ENCODE data around the gene HES2.
"Not testable (repeated sequence)": the region's sequence is repeated elsewhere in the genome, so short reads cannot be mapped to it uniquely, and the experiment has no call there.

HES2 gene

GRCh38 chr1:6437012-6437700 is 17.4 kb upstream of the HES2 start:
- not testable (repeated sequence) for DNase-seq (ENCODE audit: low read depth in 3 of 3)

DNA sequence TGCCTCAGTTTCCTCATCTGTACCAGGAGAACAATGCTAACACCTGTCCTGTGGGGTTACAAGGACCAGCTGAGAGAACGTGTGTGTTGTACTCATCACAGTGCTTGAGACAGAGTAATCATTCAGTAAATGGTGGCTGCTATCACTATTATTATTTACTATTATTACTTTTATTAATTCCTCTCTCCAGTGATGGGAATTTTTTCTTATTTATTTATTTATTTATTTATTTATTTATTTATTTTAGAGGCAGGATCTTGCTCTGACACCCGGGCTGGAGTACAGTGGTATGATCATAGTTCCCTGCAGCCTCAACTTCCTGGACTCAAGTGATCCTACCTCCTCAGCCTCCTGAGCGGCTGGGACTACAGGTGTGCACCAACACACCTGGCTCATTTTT is 16.6 kb upstream of the HES2 start:
- DNase-seq (ENCODE audit: low read depth in 3 of 3), result not testable (repeated sequence)

- no peak for DNase-seq (ENCODE audit: low read depth in 3 of 3)
Measured at GRCh38 chr1:6435547-6435946, 15.8 kb upstream of the HES2 start.

GRCh38 chr1:6435129-6435528 is 15.4 kb upstream of the HES2 start:
- no peak for DNase-seq (ENCODE audit: low read depth in 3 of 3)

- no peak for DNase-seq (ENCODE audit: low read depth in 3 of 3)
Measured at GRCh38 chr1:6434186-6434585, 14.5 kb upstream of the HES2 start.

- DNase-seq (ENCODE audit: low read depth in 3 of 3), result not testable (repeated sequence)
Measured at GRCh38 chr1:6431645-6432579, 12.2 kb upstream of the HES2 start.

GRCh38 chr1:6429660-6430411 is 10.1 kb upstream of the HES2 start:
- not testable (repeated sequence) for DNase-seq (ENCODE audit: low read depth in 3 of 3)

- DNase-seq (ENCODE audit: low read depth in 3 of 3), result not testable (repeated sequence)
Measured at GRCh38 chr1:6428453-6428852, 8.7 kb upstream of the HES2 start.

DNA sequence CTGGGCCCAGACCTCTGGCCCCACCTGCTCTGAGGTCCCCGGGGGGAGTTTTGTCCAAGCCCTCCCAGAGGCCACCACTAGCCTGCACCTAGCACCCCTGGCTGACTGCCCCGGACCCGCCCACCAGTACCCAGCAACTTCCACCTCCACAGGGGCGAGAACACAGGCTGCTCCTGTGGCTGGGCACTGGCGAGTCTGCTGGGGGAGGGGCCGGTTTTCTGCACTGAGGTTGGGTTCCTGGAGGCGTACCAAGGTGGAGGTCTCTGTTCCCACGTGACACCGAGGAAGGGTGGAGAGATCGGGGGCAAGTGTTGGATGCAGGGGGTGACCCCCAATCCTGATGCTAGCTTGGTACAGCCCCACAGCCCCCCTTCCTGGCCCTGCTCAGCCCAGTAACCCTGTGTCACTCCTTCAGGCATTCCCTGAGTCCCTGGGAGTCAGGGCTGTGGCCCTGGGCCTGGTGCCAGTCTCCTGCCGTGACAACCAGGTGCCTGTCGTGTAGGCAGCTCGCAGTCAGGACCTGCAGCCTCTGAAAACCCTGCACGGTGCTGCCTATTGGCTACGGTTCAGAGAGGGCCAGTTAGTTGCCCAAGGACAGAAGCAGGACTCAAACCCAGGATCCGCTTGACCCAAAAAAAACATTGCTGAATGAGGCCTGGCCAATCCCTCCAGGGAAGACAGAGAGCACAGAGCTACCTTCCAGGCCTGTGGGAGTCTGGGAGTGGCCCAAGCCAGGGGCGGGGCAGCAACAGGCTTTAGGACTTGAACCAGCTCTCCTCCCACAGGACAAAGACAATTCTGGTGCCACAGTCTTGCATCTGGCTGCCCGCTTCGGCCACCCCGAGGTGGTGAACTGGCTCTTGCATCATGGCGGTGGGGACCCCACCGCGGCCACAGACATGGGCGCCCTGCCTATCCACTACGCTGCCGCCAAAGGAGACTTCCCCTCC is 8.0 kb upstream of the HES2 start:
- no peak for DNase-seq (ENCODE audit: low read depth in 3 of 3)

DNA sequence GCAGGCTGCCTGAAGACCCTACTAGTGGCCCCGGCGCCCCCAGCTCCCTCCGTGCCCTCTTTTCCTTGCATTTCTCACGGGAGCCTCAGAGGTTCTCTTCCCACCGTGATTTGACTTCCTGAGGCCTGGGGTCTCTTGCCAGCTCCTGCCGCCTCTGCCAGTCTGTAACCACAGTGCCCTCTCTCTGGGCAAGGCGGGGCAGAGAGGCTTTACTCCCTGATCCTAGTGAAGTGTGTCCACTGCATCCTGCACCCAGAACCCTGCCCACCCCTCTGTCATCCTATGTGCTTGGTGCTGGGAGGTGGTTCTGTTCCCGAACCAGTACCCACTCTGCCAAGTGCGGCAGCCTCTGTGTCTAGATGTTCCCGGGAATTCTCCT is 7.2 kb upstream of the HES2 start:
- no peak for DNase-seq (ENCODE audit: low read depth in 3 of 3)

DNA sequence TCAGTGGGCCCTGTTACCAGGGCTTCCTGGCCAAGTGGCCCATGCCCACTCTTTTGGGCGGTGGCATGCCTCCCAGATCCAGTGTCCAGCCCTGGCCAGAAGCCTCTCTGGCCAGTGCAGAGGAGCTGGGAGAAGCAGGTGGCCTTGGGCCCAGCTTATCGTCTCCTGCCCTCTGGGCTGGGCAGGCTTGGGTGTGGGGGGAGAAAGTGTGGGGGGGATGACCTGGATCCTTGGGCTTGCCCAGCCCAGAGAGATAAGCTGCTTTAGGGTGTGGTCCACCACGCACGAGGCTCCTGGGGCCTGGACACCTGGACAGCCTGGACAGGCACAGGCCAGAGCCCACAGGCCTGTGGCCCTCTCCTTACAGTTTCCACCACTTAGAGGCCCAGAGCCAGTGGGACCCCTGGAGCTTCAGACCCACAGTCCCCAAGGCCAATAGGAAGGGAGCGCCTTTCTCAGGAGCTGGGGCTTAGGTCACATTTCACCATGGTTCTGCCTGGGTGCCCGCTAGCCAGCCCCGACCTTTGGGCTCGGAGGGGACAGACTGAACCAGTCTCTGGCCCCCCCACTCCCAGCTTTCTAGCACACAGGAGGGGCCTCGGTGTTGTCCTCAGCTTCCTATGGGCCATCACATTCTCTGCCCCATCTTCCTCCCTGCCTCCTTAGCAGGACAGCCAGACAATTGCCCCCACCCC is 6.7 kb upstream of the HES2 start:
- no peak for DNase-seq (ENCODE audit: low read depth in 3 of 3)

- no peak for DNase-seq (ENCODE audit: low read depth in 3 of 3)
Measured at GRCh38 chr1:6425658-6426057, 5.9 kb upstream of the HES2 start.

- DNase-seq (ENCODE audit: low read depth in 3 of 3), result no peak
Measured at GRCh38 chr1:6424619-6425593, 5.2 kb upstream of the HES2 start, which contains the start of gene ESPN. Gene ESPN (plus strand): TSS chr1:6424776. CDS start chr1:6424956, 180 bp downstream.

GRCh38 chr1:6424000-6424565 is 4.4 kb upstream of the HES2 start:
- DNase-seq (ENCODE audit: low read depth in 3 of 3), result no peak

GRCh38 chr1:6423321-6423999 is 3.7 kb upstream of the HES2 start:
- peak; percentile 45 to 69 (median 60) for DNase-seq (ENCODE audit: low read depth in 3 of 3)

GRCh38 chr1:6421266-6421665 is 1.5 kb upstream of the HES2 start:
- no peak for DNase-seq (ENCODE audit: low read depth in 3 of 3)

DNA sequence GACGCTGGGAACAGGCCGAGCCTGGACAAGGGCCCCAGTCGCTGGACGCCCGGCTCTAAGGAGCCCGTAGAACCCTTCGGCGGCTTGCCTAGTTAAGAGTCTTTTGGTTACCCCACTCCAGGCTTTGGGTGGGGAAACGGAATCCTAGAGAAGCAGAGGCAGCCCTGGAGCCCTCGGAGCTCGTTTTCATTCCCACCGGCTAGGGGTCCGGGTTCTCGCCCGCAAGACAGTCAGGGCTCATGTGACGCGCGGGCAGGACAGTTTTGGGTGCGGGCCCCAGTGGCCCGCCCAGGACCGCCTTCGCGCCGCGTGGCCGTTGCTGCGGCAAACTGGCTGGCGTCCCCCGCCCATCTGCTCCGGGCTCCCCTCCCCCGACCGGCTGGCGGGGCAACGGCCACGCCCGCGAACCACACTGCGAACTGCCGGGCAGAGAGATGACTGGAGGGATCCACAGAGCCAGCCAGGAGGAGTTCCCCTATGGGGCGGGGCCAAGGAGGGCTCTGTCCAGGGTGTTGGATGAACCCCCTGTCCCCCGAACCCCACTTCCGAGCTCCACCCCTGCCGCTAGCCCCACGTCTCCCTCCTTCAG is 829 bp upstream of the HES2 start:
- DNase-seq (ENCODE audit: low read depth in 3 of 3), result no peak

- DNase-seq (ENCODE audit: low read depth in 3 of 3), result no peak
Measured at GRCh38 chr1:6419397-6419803, 319 bp downstream of the HES2 start.
